ENCODE measurements around the gene VRK3. TPM values are rescaled to one million over a fixed set of nuclear protein-coding genes. Genes with fewer than 3 reads are reported as not detected.
A peak's percentile ranks its signal among the peaks of the same experiment; 100 is the strongest.
"Not testable (repeated sequence)": the region's sequence is repeated elsewhere in the genome, so short reads cannot be mapped to it uniquely, and the experiment has no call there.

Gene VRK3
- total and polyA plus RNA-seq, 3 donors from 2014 or later, result 143 to 375 (median 237) TPM

DNA sequence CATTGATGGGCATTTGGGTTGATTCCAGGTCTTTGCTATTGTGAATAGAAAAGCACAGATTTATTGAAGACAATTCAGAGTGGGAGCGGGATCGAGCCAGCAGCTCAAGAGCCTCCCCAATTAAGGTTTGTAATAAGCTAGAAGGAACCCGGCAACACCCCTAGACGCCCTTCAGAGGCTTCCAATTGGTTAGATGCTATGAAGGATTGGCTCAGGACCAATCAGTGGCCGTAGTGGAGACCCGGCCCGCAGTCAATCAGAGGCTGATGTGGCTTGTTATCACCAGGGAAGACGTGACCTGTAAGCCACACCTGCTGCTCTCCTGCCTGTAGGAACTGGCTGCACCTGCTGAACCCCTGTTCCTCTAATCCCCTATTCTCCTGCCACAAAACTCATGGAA, 78.8 kb downstream of the VRK3 start:
- Histone ChIP-seq H3K4me3 (no peak overlapping the region), H3K27ac (no peak overlapping the region), H3K9me3 (no peaks in the 10 kb centered on the region), H3K36me3 (ENCODE audit: low read depth, missing control alignments) (no peaks in the 10 kb centered on the region), H3K27me3 (no peaks in the 10 kb centered on the region), H3K4me1 (peaks cover under 1% of the 10 kb centered on the region)
- TF ChIP-seq, protein P1, sequence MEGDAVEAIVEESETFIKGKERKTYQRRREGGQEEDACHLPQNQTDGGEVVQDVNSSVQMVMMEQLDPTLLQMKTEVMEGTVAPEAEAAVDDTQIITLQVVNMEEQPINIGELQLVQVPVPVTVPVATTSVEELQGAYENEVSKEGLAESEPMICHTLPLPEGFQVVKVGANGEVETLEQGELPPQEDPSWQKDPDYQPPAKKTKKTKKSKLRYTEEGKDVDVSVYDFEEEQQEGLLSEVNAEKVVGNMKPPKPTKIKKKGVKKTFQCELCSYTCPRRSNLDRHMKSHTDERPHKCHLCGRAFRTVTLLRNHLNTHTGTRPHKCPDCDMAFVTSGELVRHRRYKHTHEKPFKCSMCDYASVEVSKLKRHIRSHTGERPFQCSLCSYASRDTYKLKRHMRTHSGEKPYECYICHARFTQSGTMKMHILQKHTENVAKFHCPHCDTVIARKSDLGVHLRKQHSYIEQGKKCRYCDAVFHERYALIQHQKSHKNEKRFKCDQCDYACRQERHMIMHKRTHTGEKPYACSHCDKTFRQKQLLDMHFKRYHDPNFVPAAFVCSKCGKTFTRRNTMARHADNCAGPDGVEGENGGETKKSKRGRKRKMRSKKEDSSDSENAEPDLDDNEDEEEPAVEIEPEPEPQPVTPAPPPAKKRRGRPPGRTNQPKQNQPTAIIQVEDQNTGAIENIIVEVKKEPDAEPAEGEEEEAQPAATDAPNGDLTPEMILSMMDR (IDR thresholded peaks at IDR 0.05), result no peak
- TF ChIP-seq POLR2A (IDR thresholded peaks at IDR 0.05), result no peak
- intact Hi-C loops (cut with DNase I; ENCODE audit: low total_unique reads), result no loop called here
- DNase-seq, result peak; percentile 61
- 58 to 90% methylated on average over 4 to 8 of the region's 8 CpGs for WGBS, 2 donors

- 77 to 82% methylated on average over 5 of the region's 5 CpGs for WGBS, 2 donors
- H3K4me3 ChIP-seq; H3K27ac ChIP-seq; H3K9me3 ChIP-seq; H3K4me1 ChIP-seq; H3K36me3 ChIP-seq (ENCODE audit: low read depth, missing control alignments); DNase-seq; H3K27me3 ChIP-seq: not testable (repeated sequence)
- intact Hi-C loops (cut with DNase I; ENCODE audit: low total_unique reads), result loop anchor here (5.0 kb wide), 1 partner anchor 38 kb away; no protein-coding TSS in a partner anchor
These were observed 80.6 kb downstream of the VRK3 start for GRCh38 chr19:49944567-49944966.

- intact Hi-C loops (cut with DNase I; ENCODE audit: low total_unique reads), result loop anchor here (5.0 kb wide), 1 partner anchor 42 kb away; no protein-coding TSS in a partner anchor
- H3K27ac ChIP-seq, result no peak overlapping the region
- H3K4me1 ChIP-seq, result peaks cover 7% of the 10 kb centered on the region
- H3K27me3 ChIP-seq, result no peaks in the 10 kb centered on the region
- no peak for TF ChIP-seq POLR2A (IDR thresholded peaks at IDR 0.05)
- TF ChIP-seq, protein P1 (IDR thresholded peaks at IDR 0.05), result no peak
- H3K9me3 ChIP-seq, result no peaks in the 10 kb centered on the region
- H3K36me3 ChIP-seq (ENCODE audit: low read depth, missing control alignments), result no peaks in the 10 kb centered on the region
- no peak for DNase-seq
- WGBS, 2 donors, result 92 to 94% methylated on average over 5 of the region's 5 CpGs
- H3K4me3 ChIP-seq, result no peak overlapping the region
These were observed 84.7 kb downstream of the VRK3 start for GRCh38 chr19:49940482-49940791.

- intact Hi-C loops (cut with DNase I; ENCODE audit: low total_unique reads), result loop anchor here (5.0 kb wide), 1 partner anchor 42 kb away; no protein-coding TSS in a partner anchor
- H3K4me3 ChIP-seq, result no peak overlapping the region
- no peak for TF ChIP-seq POLR2A (IDR thresholded peaks at IDR 0.05)
- TF ChIP-seq, protein P1 (IDR thresholded peaks at IDR 0.05), result no peak
- H3K27ac ChIP-seq, result no peak overlapping the region
- no peaks in the 10 kb centered on the region for H3K27me3 ChIP-seq
- peaks cover 7% of the 10 kb centered on the region for H3K4me1 ChIP-seq
- no peaks in the 10 kb centered on the region for H3K36me3 ChIP-seq (ENCODE audit: low read depth, missing control alignments)
- no peak for DNase-seq
- no peaks in the 10 kb centered on the region for H3K9me3 ChIP-seq
- WGBS, 2 donors, result 86 to 96% methylated on average over 5 to 7 of the region's 7 CpGs
These were observed 85.3 kb downstream of the VRK3 start for GRCh38 chr19:49939721-49940481.

DNA sequence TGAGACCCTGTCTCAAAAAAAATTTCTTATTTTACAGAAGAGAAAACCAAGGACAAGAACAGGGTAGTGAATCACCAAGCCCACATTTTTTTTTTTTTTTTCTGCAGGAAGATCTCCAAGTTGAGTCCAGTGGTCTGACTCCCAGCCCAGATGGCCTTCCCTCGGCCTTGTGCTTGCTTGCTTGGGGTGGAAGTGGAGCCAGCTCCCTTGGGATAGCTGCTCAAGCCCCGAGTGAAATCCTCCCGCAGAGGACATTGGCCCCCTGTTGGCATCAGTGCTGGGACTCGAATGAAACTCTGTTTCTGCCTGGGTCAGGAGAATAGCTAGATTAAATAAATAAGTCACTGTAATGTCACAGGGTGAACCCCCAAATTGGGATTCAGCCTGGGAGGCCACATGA, 86.5 kb downstream of the VRK3 start:
- Histone ChIP-seq H3K27ac (no peak overlapping the region), H3K9me3 (no peaks in the 10 kb centered on the region), H3K4me1 (peaks cover 7% of the 10 kb centered on the region), H3K36me3 (ENCODE audit: low read depth, missing control alignments) (no peaks in the 10 kb centered on the region), H3K27me3 (no peaks in the 10 kb centered on the region), H3K4me3 (no peak overlapping the region)
- no peak for TF ChIP-seq POLR2A (IDR thresholded peaks at IDR 0.05)
- intact Hi-C loops (cut with DNase I; ENCODE audit: low total_unique reads), result no loop called here
- WGBS, 2 donors, result 19 to 40% methylated on average over 4 of the region's 4 CpGs
- DNase-seq, result peak; percentile 50

Measured in testis (tissue), 3 donors.